Measurements from ENCODE around the gene TMPRSS11B.

DNA sequence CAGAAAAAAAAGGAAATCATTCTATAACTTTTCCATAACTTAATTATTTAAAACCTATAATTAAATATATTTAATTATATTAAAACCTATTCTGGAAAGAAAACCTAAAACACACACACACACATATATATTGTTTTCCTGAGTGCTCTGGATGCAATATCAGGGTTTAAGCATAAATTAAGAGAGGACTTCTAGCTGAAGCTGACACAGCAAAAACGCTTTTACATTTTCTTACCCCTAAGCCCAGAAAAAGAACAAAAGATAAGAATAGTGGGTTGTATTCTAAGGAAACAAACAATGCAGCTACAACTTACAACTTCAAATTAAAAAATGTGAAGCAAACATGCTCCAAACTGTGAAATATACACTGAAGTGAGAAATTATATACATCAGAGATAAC, 52.3 kb downstream of the TMPRSS11B start:
- TF ChIP-seq FOS (IDR thresholded peaks at IDR 0.05; ENCODE audit: borderline replicate concordance, insufficient read depth, low read length) (no peak), EZH2 (IDR thresholded peaks at IDR 0.05; ENCODE audit: borderline replicate concordance, low read depth, low read length, severe bottlenecking) (no peak), POLR2AphosphoS5 (IDR thresholded peaks at IDR 0.05; ENCODE audit: insufficient read depth, low read depth, low read length) (no peak), POLR2A (IDR thresholded peaks at IDR 0.05; ENCODE audit: low read depth, low read length) (no peak), MYC (IDR thresholded peaks at IDR 0.05; ENCODE audit: low read depth, low read length) (no peak), JUN (IDR thresholded peaks at IDR 0.05; ENCODE audit: borderline replicate concordance, insufficient read depth, insufficient read length, low read depth) (no peak), GATA2 (IDR thresholded peaks at IDR 0.05; ENCODE audit: insufficient read depth, insufficient read length, low read depth, low read length) (no peak)
- TF ChIP-seq, protein P1, sequence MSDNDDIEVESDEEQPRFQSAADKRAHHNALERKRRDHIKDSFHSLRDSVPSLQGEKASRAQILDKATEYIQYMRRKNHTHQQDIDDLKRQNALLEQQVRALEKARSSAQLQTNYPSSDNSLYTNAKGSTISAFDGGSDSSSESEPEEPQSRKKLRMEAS (IDR thresholded peaks at IDR 0.05; ENCODE audit: insufficient read depth, insufficient read length), result no peak
- TF ChIP-seq, protein P2, sequence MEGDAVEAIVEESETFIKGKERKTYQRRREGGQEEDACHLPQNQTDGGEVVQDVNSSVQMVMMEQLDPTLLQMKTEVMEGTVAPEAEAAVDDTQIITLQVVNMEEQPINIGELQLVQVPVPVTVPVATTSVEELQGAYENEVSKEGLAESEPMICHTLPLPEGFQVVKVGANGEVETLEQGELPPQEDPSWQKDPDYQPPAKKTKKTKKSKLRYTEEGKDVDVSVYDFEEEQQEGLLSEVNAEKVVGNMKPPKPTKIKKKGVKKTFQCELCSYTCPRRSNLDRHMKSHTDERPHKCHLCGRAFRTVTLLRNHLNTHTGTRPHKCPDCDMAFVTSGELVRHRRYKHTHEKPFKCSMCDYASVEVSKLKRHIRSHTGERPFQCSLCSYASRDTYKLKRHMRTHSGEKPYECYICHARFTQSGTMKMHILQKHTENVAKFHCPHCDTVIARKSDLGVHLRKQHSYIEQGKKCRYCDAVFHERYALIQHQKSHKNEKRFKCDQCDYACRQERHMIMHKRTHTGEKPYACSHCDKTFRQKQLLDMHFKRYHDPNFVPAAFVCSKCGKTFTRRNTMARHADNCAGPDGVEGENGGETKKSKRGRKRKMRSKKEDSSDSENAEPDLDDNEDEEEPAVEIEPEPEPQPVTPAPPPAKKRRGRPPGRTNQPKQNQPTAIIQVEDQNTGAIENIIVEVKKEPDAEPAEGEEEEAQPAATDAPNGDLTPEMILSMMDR (IDR thresholded peaks at IDR 0.05; ENCODE audit: extremely low read depth in 1 of 2, insufficient read depth in 1 of 2, low read depth in 1 of 2, low read length in 2 of 2), result no peak

Measured in endothelial cell of umbilical vein (primary cell).